PC-3 (cell line): ENCODE measurements around the gene PANK4. TPM values are rescaled to one million over a fixed set of nuclear protein-coding genes. Genes with fewer than 3 reads are reported as not detected.

Source experiments
- ATAC-seq: fragments of 200-7000 bp; cut with Tn5 transposase; 2 replicates; pipeline ENCODE4 v1.9.1; 2020; ENCODE audit warnings: mild to moderate bottlenecking, moderate library complexity
- BruUV-seq: library from RNA; stranded (reverse); fragments of 400-500 nt; replicated peaks from 2 replicates; lab custom pipeline; 2021; lab: Mats Ljungman, UMichigan
- CTCF ChIA-PET: fragments of 300-600 bp; sonication (Branson Sonifier 250); formaldehyde crosslinking; loops from one replicate; lab custom pipeline; 2022; ENCODE audit warnings: antibody characterized with exemption; lab: Charles Lee
- POLR2A ChIA-PET: fragments of 300-600 bp; sonication (Branson Sonifier 250); formaldehyde crosslinking; loops from one replicate; lab custom pipeline; 2022; ENCODE audit warnings: antibody characterized with exemption; ENCODE audit not compliant: unreplicated experiment; lab: Charles Lee
- DNase-seq: peaks from one replicate; pipeline ENCODE4 v3.0.0-alpha.2; 2015
- H2AFZ ChIP-seq: fragments of 300-600 bp; sonication (generic); 2 replicates; pipeline ENCODE4 v1.6.0; 2016; ENCODE audit warnings: antibody characterized with exemption, low read length
- H3F3A ChIP-seq: fragments of 300-600 bp; sonication (generic); one replicate; pipeline ENCODE4 v1.6.0; 2017; ENCODE audit warnings: antibody characterized with exemption, low read length, control low read depth, mild to moderate bottlenecking; ENCODE audit not compliant: unreplicated experiment
- H3K27ac ChIP-seq: fragments of 300-600 bp; sonication (generic); 2 replicates; pipeline ENCODE4 v1.5.1; 2016; ENCODE audit warnings: mild to moderate bottlenecking, low read length
- H3K27me3 ChIP-seq: fragments of 300-600 bp; sonication (generic); 2 replicates; pipeline ENCODE4 v1.6.1; 2016; ENCODE audit warnings: low read length, mixed read lengths
- H3K36me3 ChIP-seq: fragments of 300-600 bp; sonication (generic); 2 replicates; pipeline ENCODE4 v1.6.1; 2016; ENCODE audit warnings: low read depth, mixed run types, low read length, mixed read lengths
- H3K4me1 ChIP-seq: fragments of 300-600 bp; sonication (generic); 2 replicates; pipeline ENCODE4 v1.5.1; 2016; ENCODE audit warnings: low read length; ENCODE audit not compliant: insufficient read depth
- H3K4me2 ChIP-seq: fragments of 300-600 bp; sonication (generic); 2 replicates; pipeline ENCODE4 v1.6.0; 2016; ENCODE audit warnings: low read length
- H3K4me3 ChIP-seq: fragments of 300-600 bp; sonication (generic); 2 replicates; pipeline ENCODE4 v1.5.1; 2016; ENCODE audit warnings: mild to moderate bottlenecking, low read length, mixed read lengths
- H3K79me2 ChIP-seq: fragments of 300-600 bp; sonication (generic); 2 replicates; pipeline ENCODE4 v1.6.1; 2017; ENCODE audit warnings: low read length, mixed read lengths
- H3K9ac ChIP-seq: fragments of 300-600 bp; sonication (generic); 2 replicates; pipeline ENCODE4 v1.6.0; 2016; ENCODE audit warnings: mild to moderate bottlenecking, low read length
- H3K9me2 ChIP-seq: fragments of 300-600 bp; sonication (generic); replicated peaks from 2 replicates; pipeline ENCODE4 v1.6.1; 2016; ENCODE audit warnings: mixed run types, low read length, mixed read lengths
- H3K9me3 ChIP-seq: fragments of 300-600 bp; sonication (generic); 2 replicates; pipeline ENCODE4 v1.6.1; 2016; ENCODE audit warnings: low read length, mixed read lengths
- H4K20me1 ChIP-seq: fragments of 300-600 bp; sonication (generic); 2 replicates; pipeline ENCODE4 v1.6.1; 2016; ENCODE audit warnings: low read length, mixed read lengths
- EZH2 ChIP-seq: fragments of 300-600 bp; sonication (generic); IDR thresholded peaks from one replicate; pipeline ENCODE4 v1.6.1; 2017; ENCODE audit warnings: antibody characterized with exemption, mild to moderate bottlenecking, low read length; ENCODE audit not compliant: unreplicated experiment
- EZH2phosphoT487 ChIP-seq: fragments of 300-600 bp; sonication (generic); IDR thresholded peaks from 2 replicates; pipeline ENCODE4 v1.6.1; 2018; ENCODE audit warnings: mild to moderate bottlenecking, antibody characterized with exemption, low read length, borderline replicate concordance
- intact Hi-C: fragments of 100-400 bp; cut with micrococcal nuclease; formaldehyde crosslinking; loops from 2 replicates; pipeline ENCODE4 v1.9.0; 2023
- total RNA-seq: library from RNA; depleted of rRNA; stranded (reverse); fragments of >200 nt; gene quantifications from 2 replicates; pipeline ENCODE4 v1.2.3, GENCODE V29; 2014
- TF ChIP-seq, protein P1 (sequence below): fragments of 300-600 bp; sonication (generic); conservative IDR thresholded peaks from 2 replicates; pipeline ENCODE4 v1.5.1; 2017; ENCODE audit warnings: antibody characterized with exemption, low read depth, mild to moderate bottlenecking, low read length

Gene PANK4
- total RNA-seq, 1 experiment from 2014 or later: 69.4 TPM

DNA sequence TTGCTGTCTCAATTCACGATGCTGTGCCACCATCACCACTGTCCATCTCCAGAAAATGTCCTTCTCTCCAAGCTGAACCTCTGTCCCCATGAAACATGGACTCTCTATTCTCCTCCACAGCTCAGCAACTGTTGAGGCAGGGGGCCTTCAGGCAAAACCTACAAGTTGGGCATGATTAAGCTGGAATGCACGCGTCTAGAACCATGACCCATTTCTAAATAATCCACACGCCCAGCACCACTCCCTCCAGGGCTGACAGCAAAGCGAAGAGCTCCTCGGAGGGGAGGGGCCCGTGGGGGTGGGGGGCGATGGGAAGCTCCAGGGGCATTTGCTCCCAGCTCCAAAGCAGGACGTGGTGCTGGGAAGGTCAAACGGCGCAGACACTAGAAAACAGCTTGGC is 7.0 kb upstream of the PANK4 start:
- Histone ChIP-seq H3K27me3 (no peaks in the 10 kb centered on the region), H3K9me3 (no peaks in the 10 kb centered on the region), H3K4me3 (no peak overlapping the region), H3K9ac (no peak overlapping the region), H4K20me1 (no peaks in the 10 kb centered on the region), H3K27ac (peak overlapping the region; percentile 1; the same call in 1 of the 2 replicates), H3K4me1 (peaks cover 45% of the 10 kb centered on the region), H3K4me2 (peak overlapping the region; percentile 38), H3K9me2 (no peaks in the 10 kb centered on the region), H2AFZ (no peak overlapping the region), H3K36me3 (no peaks in the 10 kb centered on the region), H3F3A (no peaks in the 10 kb centered on the region), H3K79me2 (no peaks in the 10 kb centered on the region)
- CTCF ChIA-PET: no interaction called here
- DNase-seq (peak; percentile 86), ATAC-seq (peak; percentile 24)
- intact Hi-C loops: no loop called here
- no TSS peak for BruUV-seq
- POLR2A ChIA-PET: interaction anchor here (0.5 to 1.6 kb wide), 2 partner anchors 13 to 919 kb away, joined by 5 to 6 read pairs; no protein-coding TSS in a partner anchor
- TF ChIP-seq EZH2phosphoT487: no peak

DNA sequence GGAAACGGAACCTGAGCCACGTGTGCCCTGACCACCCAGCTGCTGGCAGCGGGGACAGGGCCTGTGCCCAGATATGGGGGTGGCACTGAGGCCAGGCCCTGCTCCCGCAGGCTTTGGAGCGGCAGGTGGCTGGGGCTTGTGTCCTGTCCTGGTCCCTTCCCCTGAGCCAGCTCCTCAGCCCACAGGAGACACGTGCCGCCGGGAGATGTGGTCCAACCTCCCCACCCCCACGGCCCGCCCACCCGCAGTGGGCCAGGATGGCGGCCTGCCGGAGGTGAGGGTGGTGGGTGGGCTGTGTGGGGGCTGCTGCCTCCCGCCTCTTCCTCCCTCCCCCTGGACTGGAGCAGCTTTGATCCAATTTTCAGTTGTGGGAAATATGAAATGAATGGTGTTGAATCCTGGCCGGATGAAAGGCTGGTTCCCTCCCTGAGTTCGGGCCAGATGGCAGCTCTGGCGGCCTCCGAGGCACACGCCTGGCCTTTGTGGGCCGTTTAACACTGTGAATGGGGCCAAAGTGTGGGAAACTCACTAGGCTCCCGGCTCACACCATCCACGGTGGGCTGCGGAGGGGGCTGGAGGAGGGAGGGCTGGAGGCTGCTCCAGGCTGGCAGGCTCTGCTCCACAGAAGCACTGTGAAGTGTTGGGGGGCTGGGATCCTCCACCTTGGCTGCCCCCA is 6.2 kb upstream of the PANK4 start:
- H4K20me1 ChIP-seq: no peaks in the 10 kb centered on the region
- no peaks in the 10 kb centered on the region for H3K9me3 ChIP-seq
- DNase-seq (no peak), ATAC-seq (no peak)
- peak overlapping the region; percentile 1; the same call in 1 of the 2 replicates for H3K27ac ChIP-seq
- no peaks in the 10 kb centered on the region for H3K27me3 ChIP-seq
- H3K4me2 ChIP-seq: peak overlapping the region; percentile 38
- H3K9me2 ChIP-seq: no peaks in the 10 kb centered on the region
- H2AFZ ChIP-seq: no peak overlapping the region
- ChIA-PET POLR2A (interaction anchor here (0.5 to 1.6 kb wide), 2 partner anchors 13 to 918 kb away, joined by 5 to 6 read pairs; no protein-coding TSS in a partner anchor), CTCF (no interaction called here)
- peaks cover 45% of the 10 kb centered on the region for H3K4me1 ChIP-seq
- no peaks in the 10 kb centered on the region for H3K36me3 ChIP-seq
- no peak overlapping the region for H3K4me3 ChIP-seq
- no peaks in the 10 kb centered on the region for H3F3A ChIP-seq
- H3K9ac ChIP-seq: no peak overlapping the region
- intact Hi-C loops: no loop called here
- TF ChIP-seq, protein P1, sequence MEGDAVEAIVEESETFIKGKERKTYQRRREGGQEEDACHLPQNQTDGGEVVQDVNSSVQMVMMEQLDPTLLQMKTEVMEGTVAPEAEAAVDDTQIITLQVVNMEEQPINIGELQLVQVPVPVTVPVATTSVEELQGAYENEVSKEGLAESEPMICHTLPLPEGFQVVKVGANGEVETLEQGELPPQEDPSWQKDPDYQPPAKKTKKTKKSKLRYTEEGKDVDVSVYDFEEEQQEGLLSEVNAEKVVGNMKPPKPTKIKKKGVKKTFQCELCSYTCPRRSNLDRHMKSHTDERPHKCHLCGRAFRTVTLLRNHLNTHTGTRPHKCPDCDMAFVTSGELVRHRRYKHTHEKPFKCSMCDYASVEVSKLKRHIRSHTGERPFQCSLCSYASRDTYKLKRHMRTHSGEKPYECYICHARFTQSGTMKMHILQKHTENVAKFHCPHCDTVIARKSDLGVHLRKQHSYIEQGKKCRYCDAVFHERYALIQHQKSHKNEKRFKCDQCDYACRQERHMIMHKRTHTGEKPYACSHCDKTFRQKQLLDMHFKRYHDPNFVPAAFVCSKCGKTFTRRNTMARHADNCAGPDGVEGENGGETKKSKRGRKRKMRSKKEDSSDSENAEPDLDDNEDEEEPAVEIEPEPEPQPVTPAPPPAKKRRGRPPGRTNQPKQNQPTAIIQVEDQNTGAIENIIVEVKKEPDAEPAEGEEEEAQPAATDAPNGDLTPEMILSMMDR: no peak
- TF ChIP-seq EZH2phosphoT487 (no peak), EZH2 (no peak)
- no peaks in the 10 kb centered on the region for H3K79me2 ChIP-seq
- BruUV-seq: no TSS peak

DNA sequence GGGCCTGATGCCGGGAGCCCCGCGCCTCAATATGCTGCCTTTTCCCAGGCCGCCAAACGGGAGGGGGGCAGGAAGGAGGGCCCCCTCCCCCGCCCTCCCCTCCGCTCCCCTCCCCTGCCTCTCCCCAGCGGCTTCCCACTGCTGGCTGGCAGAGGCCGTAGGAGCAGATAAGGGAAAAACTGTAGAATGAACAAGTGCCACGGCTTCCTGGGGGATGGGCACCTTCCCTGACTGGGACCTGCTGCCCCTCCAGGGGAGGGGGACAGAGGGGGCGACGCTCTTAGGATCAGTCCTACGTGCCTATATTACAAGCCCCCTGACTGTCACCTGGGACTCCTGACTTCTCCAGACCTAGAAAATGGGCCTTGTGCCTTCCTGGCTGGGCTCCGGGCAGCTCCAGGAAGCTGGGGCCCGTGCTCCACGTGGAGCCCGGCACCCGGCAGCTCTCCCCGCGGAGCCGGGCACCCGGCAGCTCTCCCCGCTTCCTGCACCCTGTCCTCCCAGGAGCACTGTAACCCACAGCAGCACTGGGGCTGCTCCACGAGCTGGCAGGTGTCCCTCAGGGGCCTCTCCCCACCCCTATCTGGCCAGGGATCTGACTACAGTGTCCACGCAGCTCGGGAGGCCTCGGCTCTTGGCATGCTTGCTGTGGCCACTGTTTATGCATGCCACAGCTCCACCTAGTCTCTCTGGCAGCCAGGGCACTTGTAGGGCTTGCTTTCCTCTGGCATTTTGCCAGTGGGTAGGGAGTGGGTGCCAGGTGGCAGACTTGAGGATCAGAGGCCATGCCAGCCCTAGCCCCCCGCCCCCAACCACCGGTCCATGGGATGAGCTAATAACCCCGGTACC is 4.3 kb upstream of the PANK4 start:
- ATAC-seq (no peak), DNase-seq (peak; percentile 62)
- intact Hi-C loops: no loop called here
- Histone ChIP-seq H3K9me3 (no peaks in the 10 kb centered on the region), H3F3A (no peaks in the 10 kb centered on the region), H3K79me2 (peaks cover 3% of the 10 kb centered on the region), H3K4me3 (peak overlapping the region; percentile 54; the same call in 1 of the 2 replicates), H3K36me3 (no peaks in the 10 kb centered on the region), H3K9ac (no peak overlapping the region), H3K4me1 (peaks cover 52% of the 10 kb centered on the region), H3K27me3 (no peaks in the 10 kb centered on the region), H4K20me1 (peaks cover 2% of the 10 kb centered on the region), H3K9me2 (no peaks in the 10 kb centered on the region), H3K4me2 (peak overlapping the region; percentile 71), H3K27ac (no peak overlapping the region), H2AFZ (peak overlapping the region; percentile 74)
- TF ChIP-seq, protein P1: no peak
- no TSS peak for BruUV-seq
- CTCF ChIA-PET: interaction anchor here (0.6 kb wide), 2 partner anchors 16 to 118 kb away, joined by 5 to 15 read pairs; no protein-coding TSS in a partner anchor
- POLR2A ChIA-PET: no interaction called here
